ENCODE measurements around the gene SEPTIN2.

GRCh38 chr2:241275504-241275903 lies 40.2 kb upstream of the SEPTIN2 start:
- no peak for TF ChIP-seq POLR2A (IDR thresholded peaks at IDR 0.05)
- no peak for TF ChIP-seq CTCF (IDR thresholded peaks at IDR 0.05)
